Activated T-cell treated with anti-CD3 and anti-CD28 coated beads, Interleukin-2, amount 50 U/mL, for 48 hours (primary cell): Measurements from ENCODE around the gene REXO1.
"Not testable (repeated sequence)": the region's sequence is repeated elsewhere in the genome, so short reads cannot be mapped to it uniquely, and the experiment has no call there.

Experiments
- DNase-seq, 2 experiments: peaks; one replicate each; pipeline ENCODE4 v3.0.0-alpha.2; 2020

The REXO1 gene

GRCh38 chr19:1848399-1849131 is at the start of gene REXO1:
TSS of gene REXO1 (minus strand) at chr19:1848483. CDS start at chr19:1848358, 125 bp downstream.
- DNase-seq = peak; percentile 99

- peak; percentile 41 to 44 for DNase-seq
Measured at GRCh38 chr19:1896508-1896907, 48.2 kb upstream of the REXO1 start.

GRCh38 chr19:1893791-1894190 is 45.5 kb upstream of the REXO1 start:
- DNase-seq = no peak

GRCh38 chr19:1889907-1890306 is 41.6 kb upstream of the REXO1 start:
- DNase-seq = no peak

- no peak for DNase-seq
Measured at GRCh38 chr19:1888385-1888784, 40.1 kb upstream of the REXO1 start.

- DNase-seq = not testable (repeated sequence)
Measured at GRCh38 chr19:1886360-1886759, 38.1 kb upstream of the REXO1 start.

GRCh38 chr19:1885398-1886119 is 37.3 kb upstream of the REXO1 start, which contains the start of gene ABHD17A:
TSS of gene ABHD17A (minus strand) at chr19:1885496. CDS start at chr19:1881566, 3,930 bp downstream.
- DNase-seq = peak; percentile 97 to 98

- DNase-seq = peak; percentile 29 to 41
Measured at GRCh38 chr19:1884719-1885334, 36.5 kb upstream of the REXO1 start.

GRCh38 chr19:1884291-1884718 is 36.0 kb upstream of the REXO1 start:
- DNase-seq = peak; percentile 74 to 76

GRCh38 chr19:1883784-1884183 is 35.5 kb upstream of the REXO1 start:
- peak; percentile 30 to 37 for DNase-seq

GRCh38 chr19:1882786-1883692 is 34.8 kb upstream of the REXO1 start:
- DNase-seq = peak; percentile 28 to 30

GRCh38 chr19:1882089-1882785 is 34.0 kb upstream of the REXO1 start:
- DNase-seq = peak; percentile 78 to 80

- not testable (repeated sequence) for DNase-seq
Measured at GRCh38 chr19:1881393-1882088, 33.3 kb upstream of the REXO1 start.

- DNase-seq = no peak
Measured at GRCh38 chr19:1880611-1881392, 32.5 kb upstream of the REXO1 start.

- not testable (repeated sequence) for DNase-seq
Measured at GRCh38 chr19:1879982-1880381, 31.7 kb upstream of the REXO1 start.

- not testable (repeated sequence) for DNase-seq
Measured at GRCh38 chr19:1878583-1878982, 30.3 kb upstream of the REXO1 start.

GRCh38 chr19:1877280-1877660 is 29.0 kb upstream of the REXO1 start:
- DNase-seq = not testable (repeated sequence)

GRCh38 chr19:1876496-1877279 is 28.4 kb upstream of the REXO1 start:
- DNase-seq = peak in 1 of 2 experiments; percentile 27
